Left lung (tissue), 10 donors: Measurements from ENCODE around the gene TCP10L. TPM values are rescaled to one million over a fixed set of nuclear protein-coding genes. Genes with fewer than 3 reads are reported as not detected.

Experiments used
- ATAC-seq: fragments of 200-7000 bp; cut with Tn5 transposase; one replicate; pipeline ENCODE4 v1.9.1; 2020; ENCODE audit warnings: moderate library complexity
- DNase-seq, 4 donors: peaks; one replicate each; pipeline ENCODE4 v3.0.0-alpha.2; 2013 to 2020
- H3K27ac ChIP-seq, 2 donors: fragments of 200-600 bp; sonication (generic) in 1 of 2; one replicate each; pipeline versions ENCODE4 v1.5.0 to v1.8.0; 2020 to 2021
- H3K27me3 ChIP-seq, 2 donors: fragments of 200-600 bp; sonication (generic) in 1 of 2; one replicate each; pipeline versions ENCODE4 v1.5.0 to v1.8.0; 2020 to 2021
- H3K36me3 ChIP-seq, 2 donors: fragments of 200-600 bp; sonication (generic) in 1 of 2; one replicate each; pipeline versions ENCODE4 v1.5.0 to v1.8.0; 2020 to 2021
- H3K4me1 ChIP-seq, 2 donors: fragments of 200-600 bp; one replicate each; pipeline ENCODE4 v1.8.0; 2021
- H3K4me3 ChIP-seq, 2 donors: fragments of 200-600 bp; sonication (generic) in 1 of 2; one replicate each; pipeline versions ENCODE4 v1.5.0 to v1.8.0; 2020 to 2021; ENCODE audit warnings: mild to moderate bottlenecking in 1 of 2
- H3K9me3 ChIP-seq, 2 donors: fragments of 200-600 bp; sonication (generic) in 1 of 2; one replicate each; pipeline versions ENCODE4 v1.5.0 to v1.8.0; 2020 to 2021
- CTCF ChIP-seq, 2 donors: fragments of 200-600 bp; sonication (generic) in 1 of 2; IDR thresholded peaks; one replicate each; pipeline versions ENCODE4 v1.5.0 to v1.8.0; 2021; ENCODE audit warnings: antibody characterized with exemption in 2 of 2
- intact Hi-C, 2 donors: fragments of 100-400 bp; cut with DNase I; formaldehyde crosslinking; loops; one replicate each; pipeline versions ENCODE4 v1.11.2 to v1.14.2; 2022
- polyA plus RNA-seq, 6 donors: library from polyadenylated mRNA; unstranded; fragments of 120-200 nt; gene quantifications; one replicate each; pipeline ENCODE4 v1.2.1, GENCODE V29; 2013; ENCODE audit not compliant: insufficient read length in 6 of 6
- total RNA-seq, 2 donors: library from RNA; stranded (reverse); fragmentation: NEBNext Ultra II Directional; extraction: Animal tissue kit (Norgen Biotek cat#: 25700); gene quantifications; one replicate each; pipeline ENCODE4 v1.2.1, GENCODE V29; 2021
- donor health status: DM: no; HTN: yes; CAD: no.
- donor health status: DM: no; HTN: no; CAD: no.

Gene TCP10L
- total and polyA plus RNA-seq, 8 donors: 0.43 to 1.5 (median 0.69) TPM

GRCh38 chr21:32560896-32561295 is 24.4 kb downstream of the TCP10L start:
- H3K27ac ChIP-seq: no peak overlapping the region
- TF ChIP-seq CTCF (IDR thresholded peaks at IDR 0.05): no peak
- intact Hi-C loops: no loop called here
- H3K27me3 ChIP-seq: no peaks in the 10 kb centered on the region
- ATAC-seq (no peak), DNase-seq (no peak)
- H3K4me3 ChIP-seq: no peak overlapping the region
- H3K9me3 ChIP-seq: peaks cover 0 to 6% of the 10 kb centered on the region in 2 donors
- no peaks in the 10 kb centered on the region for H3K4me1 ChIP-seq
- H3K36me3 ChIP-seq: no peaks in the 10 kb centered on the region

GRCh38 chr21:32559006-32559610 is 26.2 kb downstream of the TCP10L start:
- no peak for ATAC-seq
- no peak for TF ChIP-seq CTCF (IDR thresholded peaks at IDR 0.05)
- no peak for DNase-seq
- Histone ChIP-seq H3K27ac (no peak overlapping the region), H3K4me1 (no peaks in the 10 kb centered on the region), H3K36me3 (no peaks in the 10 kb centered on the region), H3K27me3 (no peaks in the 10 kb centered on the region), H3K9me3 (no peaks in the 10 kb centered on the region), H3K4me3 (no peak overlapping the region)
- intact Hi-C loops: no loop called here

GRCh38 chr21:32558106-32558505 is 27.2 kb downstream of the TCP10L start:
- Histone ChIP-seq H3K27ac (no peak overlapping the region), H3K4me1 (no peaks in the 10 kb centered on the region), H3K4me3 (no peak overlapping the region), H3K9me3 (no peaks in the 10 kb centered on the region), H3K27me3 (no peaks in the 10 kb centered on the region), H3K36me3 (no peaks in the 10 kb centered on the region)
- intact Hi-C loops: no loop called here
- DNase-seq: no peak
- ATAC-seq: no peak
- TF ChIP-seq CTCF (IDR thresholded peaks at IDR 0.05): no peak

GRCh38 chr21:32554832-32555638 is 30.3 kb downstream of the TCP10L start:
- no peaks in the 10 kb centered on the region for H3K9me3 ChIP-seq
- intact Hi-C loops: no loop called here

More at GRCh38 chr21:32554832-32555638, 30.3 kb downstream of the TCP10L start:
- Histone ChIP-seq H3K27me3 (no peaks in the 10 kb centered on the region), H3K4me1 (no peaks in the 10 kb centered on the region), H3K27ac (no peak overlapping the region), H3K36me3 (no peaks in the 10 kb centered on the region), H3K4me3 (no peak overlapping the region)
- TF ChIP-seq CTCF (IDR thresholded peaks at IDR 0.05): no peak
- ATAC-seq (no peak), DNase-seq (no peak)
